Stomach (tissue), 9 donors: ENCODE data around the gene KCNT2. TPM values are rescaled to one million over a fixed set of nuclear protein-coding genes. Genes with fewer than 3 reads are reported as not detected.

ENCODE experiments used
- DNase-seq, 2 donors: peaks; one replicate each; pipeline versions ENCODE4 v3.0.0 to v3.0.0-alpha.2; 2013 to 2019
- H3K27ac ChIP-seq, 5 donors: fragments of 200-600 bp in 4 of 5; sonication (generic) in 4 of 5; one replicate each; pipeline ENCODE4 v1.5.1; 2013 to 2019; ENCODE audit warnings: mild to moderate bottlenecking in 1 of 5, moderate library complexity in 1 of 5
- H3K27me3 ChIP-seq, 3 donors: fragments of 200-600 bp; sonication (generic); one replicate each; pipeline ENCODE4 v1.5.1; 2017 to 2019; ENCODE audit warnings: mixed run types in 1 of 3
- H3K36me3 ChIP-seq, 4 donors: fragments of 200-600 bp; sonication (generic); 1 replicate in 3 of 4; 2 replicates in 1 of 4; pipeline ENCODE4 v1.5.1; 2016 to 2019
- H3K4me1 ChIP-seq, 4 donors: fragments of 200-600 bp; sonication (generic); one replicate each; pipeline ENCODE4 v1.5.1; 2016 to 2019
- H3K4me3 ChIP-seq, 4 donors: fragments of 200-600 bp; sonication (generic) in 3 of 4; one replicate each; pipeline ENCODE4 v1.5.1; 2016 to 2019; ENCODE audit warnings: mild to moderate bottlenecking in 1 of 4
- H3K9me3 ChIP-seq, 4 donors: fragments of 200-600 bp; sonication (generic); one replicate each; pipeline ENCODE4 v1.5.1; 2016 to 2019
- CTCF ChIP-seq, 7 experiments: fragments of 450-650 bp in 4 of 7; fragments of 200-600 bp in 3 of 7; sonication (generic) in 3 of 7; IDR thresholded peaks; one replicate each; pipeline ENCODE4 v1.5.1; 2016 to 2019; ENCODE audit warnings: antibody characterized with exemption in 7 of 7, control low read depth in 2 of 7, mild to moderate bottlenecking in 1 of 7
- EP300 ChIP-seq: sonication (generic); formaldehyde crosslinking; IDR thresholded peaks from one replicate; pipeline ENCODE4 v1.6.1; 2017; ENCODE audit warnings: antibody characterized with exemption
- POLR2A ChIP-seq, 4 donors: fragments of 450-650 bp; IDR thresholded peaks; one replicate each; pipeline ENCODE4 v1.6.1; 2016; ENCODE audit warnings: antibody characterized with exemption in 4 of 4, control low read depth in 2 of 4, mild to moderate bottlenecking in 1 of 4, moderate library complexity in 1 of 4
- POLR2AphosphoS5 ChIP-seq, 3 donors: sonication (generic); formaldehyde crosslinking; IDR thresholded peaks; one replicate each; pipeline ENCODE4 v1.6.1; 2016; ENCODE audit warnings: antibody characterized with exemption in 3 of 3
- WGBS, 5 donors: extraction: QIAGEN DNeasy Blood & Tissue Kit in 3 of 5; methylation state at CpG; one replicate each; pipeline versions ENCODE4 v1.1.5 to v1.1.7; 2013 to 2018; 5-methylcytosine and 5-hydroxymethylcytosine counted together
- intact Hi-C: fragments of 100-400 bp; cut with DNase I; formaldehyde crosslinking; loops from one replicate; pipeline ENCODE4 v1.15.1; 2023; ENCODE audit warnings: low total_unique reads
- polyA plus RNA-seq, 3 donors: library from polyadenylated mRNA; stranded (reverse); fragments of 200-250 nt; gene quantifications; one replicate each; pipeline ENCODE4 v1.2.3, GENCODE V29; 2013
- total RNA-seq, 5 donors: library from RNA; depleted of rRNA; stranded (reverse); fragments of >200 nt; gene quantifications; one replicate each; pipeline versions ENCODE4 v1.1.0 to v1.2.3, GENCODE V29; 2014 to 2016
- donor health status: healthy with polysubstance abuse.
- donor health status: Bipolar disorder and iron deficiency.
- donor health status: healthy.

Gene KCNT2
- total and polyA plus RNA-seq, 8 donors, result 0.29 to 32.3 (median 0.93) TPM

DNA sequence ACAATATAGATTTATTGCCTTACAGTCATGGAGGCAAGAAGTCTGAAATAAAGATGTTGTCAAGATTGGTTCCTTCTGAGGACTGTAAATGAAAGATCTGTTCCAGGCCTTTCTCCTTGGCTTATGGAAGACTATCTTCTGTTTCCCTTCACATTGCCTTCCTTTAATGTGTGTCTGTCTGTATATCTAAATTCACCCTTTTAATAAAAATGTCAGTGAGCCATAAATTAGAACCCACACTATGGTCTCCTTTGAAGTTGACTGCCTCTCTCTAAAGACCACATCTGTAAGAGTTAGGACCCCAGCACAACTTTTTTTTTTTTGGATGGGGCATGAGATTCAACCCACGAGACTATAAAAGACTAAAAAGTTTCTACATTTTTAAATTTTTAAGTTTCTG, 305.8 kb downstream of the KCNT2 start:
- Histone ChIP-seq H3K4me1 (no peaks in the 10 kb centered on the region), H3K27ac (no peak overlapping the region), H3K36me3 (no peaks in the 10 kb centered on the region), H3K4me3 (no peak overlapping the region), H3K27me3 (no peaks in the 10 kb centered on the region), H3K9me3 (no peaks in the 10 kb centered on the region)
- intact Hi-C loops, result no loop called here
- TF ChIP-seq POLR2AphosphoS5 (IDR thresholded peaks at IDR 0.05) (no peak), CTCF (IDR thresholded peaks at IDR 0.05) (no peak), POLR2A (IDR thresholded peaks at IDR 0.05) (no peak), EP300 (no peak)
- no peak for DNase-seq
- WGBS, 5 donors, result 71 to 93% (median 85%) methylated on average over 1 of the region's 1 CpG

GRCh38 chr1:196295766-196296165, 312.5 kb downstream of the KCNT2 start:
- H3K27ac ChIP-seq, result no peak overlapping the region
- intact Hi-C loops, result no loop called here
- DNase-seq, result no peak

GRCh38 chr1:196278816-196279215, 329.4 kb downstream of the KCNT2 start:
- Histone ChIP-seq H3K27ac (no peak overlapping the region), H3K4me1 (no peaks in the 10 kb centered on the region), H3K27me3 (no peaks in the 10 kb centered on the region), H3K9me3 (no peaks in the 10 kb centered on the region), H3K4me3 (no peak overlapping the region), H3K36me3 (no peaks in the 10 kb centered on the region)
- 74 to 86% (median 79%) methylated on average over 3 of the region's 3 CpGs for WGBS, 5 donors
- DNase-seq, result no peak
- TF ChIP-seq CTCF (IDR thresholded peaks at IDR 0.05) (no peak), POLR2AphosphoS5 (IDR thresholded peaks at IDR 0.05) (no peak), POLR2A (IDR thresholded peaks at IDR 0.05) (no peak), EP300 (no peak)
- intact Hi-C loops, result no loop called here

More at GRCh38 chr1:196295766-196296165, 312.5 kb downstream of the KCNT2 start:
- Histone ChIP-seq H3K4me3 (no peak overlapping the region), H3K36me3 (no peaks in the 10 kb centered on the region), H3K27me3 (no peaks in the 10 kb centered on the region), H3K9me3 (no peaks in the 10 kb centered on the region), H3K4me1 (no peaks in the 10 kb centered on the region)
- TF ChIP-seq POLR2AphosphoS5 (IDR thresholded peaks at IDR 0.05) (no peak), POLR2A (IDR thresholded peaks at IDR 0.05) (no peak), EP300 (no peak), CTCF (IDR thresholded peaks at IDR 0.05) (no peak)

DNA sequence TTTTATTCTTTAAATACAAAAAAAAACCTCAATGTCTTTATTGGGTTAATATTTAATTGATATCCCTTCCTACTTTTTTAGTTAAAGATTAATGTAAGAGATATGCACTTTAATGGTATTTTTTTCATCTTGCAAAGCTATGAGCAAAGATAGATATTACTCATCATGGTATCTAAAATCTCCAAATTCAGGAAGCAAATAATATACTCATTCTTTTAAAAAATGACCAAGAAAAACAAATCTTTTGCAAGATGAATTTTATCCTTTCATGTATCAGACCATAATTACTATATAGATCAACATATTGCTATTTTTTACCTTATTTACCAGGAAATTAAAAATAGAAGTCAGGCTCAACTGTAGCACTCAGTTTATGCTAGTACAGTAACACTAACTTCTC, 330.4 kb downstream of the KCNT2 start:
- intact Hi-C loops, result no loop called here
- DNase-seq, result no peak
- TF ChIP-seq POLR2A (IDR thresholded peaks at IDR 0.05) (no peak), POLR2AphosphoS5 (IDR thresholded peaks at IDR 0.05) (no peak), CTCF (IDR thresholded peaks at IDR 0.05) (no peak), EP300 (no peak)

More for the DNA sequence above, 330.4 kb downstream of the KCNT2 start:
- Histone ChIP-seq H3K36me3 (no peaks in the 10 kb centered on the region), H3K4me1 (no peaks in the 10 kb centered on the region), H3K27ac (no peak overlapping the region), H3K9me3 (no peaks in the 10 kb centered on the region), H3K27me3 (no peaks in the 10 kb centered on the region), H3K4me3 (no peak overlapping the region)
